Natural killer cell treated with Interleukin-12 subunit alpha and Interleukin-12 subunit beta and Interleukin-15 and Interleukin-18, amount 100 ng/mL, for 72 hours (primary cell): ENCODE measurements around the gene RPGRIP1L. TPM values are rescaled to one million over a fixed set of nuclear protein-coding genes. Genes with fewer than 3 reads are reported as not detected.

ENCODE experiments used
- ATAC-seq, 2 donors: fragments of 150-1000 bp; cut with Tn5 transposase in 1 of 2; sonication (Bioruptor Pico), chemical (Tn5 transposase) in 1 of 2; 2 replicates each; pipeline ENCODE4 v1.10.0; 2021
- DNase-seq: peaks from one replicate; pipeline ENCODE4 v3.0.0; 2022; ENCODE audit warnings: low spot score
- H3K27ac Mint-ChIP-seq, 2 donors: 1 replicate in 1 of 2; 2 replicates in 1 of 2; pipeline ENCODE4 v1.8.0; 2022; ENCODE audit warnings: mixed read lengths in 2 of 2, mild to moderate bottlenecking in 1 of 2, moderate library complexity in 1 of 2
- H3K27me3 Mint-ChIP-seq, 2 donors: 1 replicate in 1 of 2; 2 replicates in 1 of 2; pipeline ENCODE4 v1.8.0; 2022; ENCODE audit warnings: mixed read lengths in 2 of 2
- H3K36me3 Mint-ChIP-seq: one replicate; pipeline ENCODE4 v1.8.0; 2022; ENCODE audit warnings: mixed read lengths
- H3K4me1 Mint-ChIP-seq, 2 donors: 1 replicate in 1 of 2; 2 replicates in 1 of 2; pipeline ENCODE4 v1.8.0; 2022; ENCODE audit warnings: low read depth in 2 of 2, mixed read lengths in 2 of 2, mild to moderate bottlenecking in 1 of 2
- H3K4me3 Mint-ChIP-seq: one replicate; pipeline ENCODE4 v1.8.0; 2022; ENCODE audit warnings: mixed read lengths
- H3K9me3 Mint-ChIP-seq: 2 replicates; pipeline ENCODE4 v1.8.0; 2022; ENCODE audit warnings: mixed read lengths
- total RNA-seq, 2 donors: library from RNA; stranded (reverse); gene quantifications; one replicate each; pipeline ENCODE4 v1.2.3, GENCODE V29; 2022

Gene RPGRIP1L
- total RNA-seq, 2 donors from 2014 or later: 7.6 to 7.8 TPM

DNA sequence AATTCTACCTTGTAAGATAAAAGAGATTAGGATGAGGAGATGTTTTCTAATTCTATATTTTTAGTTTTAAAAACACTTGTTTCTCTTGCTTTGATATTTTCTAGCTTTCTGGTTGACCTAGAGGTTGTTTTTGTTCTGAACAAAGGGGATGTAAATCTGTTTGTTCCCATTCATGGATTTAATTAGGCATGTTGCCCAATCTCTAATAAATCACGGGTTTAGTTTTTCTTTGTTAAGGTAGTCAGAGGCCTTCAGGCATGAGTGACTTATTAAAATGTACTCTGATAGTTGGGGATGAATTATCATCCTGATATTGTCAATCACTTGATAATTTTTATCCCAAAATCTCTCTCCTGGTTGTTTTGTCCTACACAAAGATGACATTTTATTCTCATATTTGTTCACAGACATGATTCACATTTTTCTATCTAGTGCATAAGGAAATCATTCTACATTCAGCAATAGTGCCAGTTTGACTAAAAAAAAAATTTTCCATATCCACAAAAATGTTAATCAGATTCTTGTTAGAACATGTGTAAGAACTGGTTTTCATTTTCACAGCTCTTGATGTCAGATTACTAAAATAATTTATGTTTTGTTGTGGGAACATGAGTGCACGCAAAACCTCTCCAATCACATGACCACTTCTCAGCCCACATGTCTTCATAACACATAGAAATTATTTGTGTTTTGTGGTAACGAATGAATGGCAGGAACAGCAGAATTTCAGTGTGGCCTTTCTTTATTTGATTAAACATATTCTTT is 105.0 kb downstream of the RPGRIP1L start:
- peaks cover 0 to 3% of the 10 kb centered on the region in 2 donors for H3K4me1 Mint-ChIP-seq
- no peak for DNase-seq
- ATAC-seq: no peak
- no peak overlapping the region for H3K27ac Mint-ChIP-seq
- H3K4me3 Mint-ChIP-seq: no peak overlapping the region
- H3K9me3 Mint-ChIP-seq: peaks cover 3% of the 10 kb centered on the region
- peaks cover 9 to 15% of the 10 kb centered on the region in 2 donors for H3K27me3 Mint-ChIP-seq
- peaks cover 4% of the 10 kb centered on the region for H3K36me3 Mint-ChIP-seq

DNA sequence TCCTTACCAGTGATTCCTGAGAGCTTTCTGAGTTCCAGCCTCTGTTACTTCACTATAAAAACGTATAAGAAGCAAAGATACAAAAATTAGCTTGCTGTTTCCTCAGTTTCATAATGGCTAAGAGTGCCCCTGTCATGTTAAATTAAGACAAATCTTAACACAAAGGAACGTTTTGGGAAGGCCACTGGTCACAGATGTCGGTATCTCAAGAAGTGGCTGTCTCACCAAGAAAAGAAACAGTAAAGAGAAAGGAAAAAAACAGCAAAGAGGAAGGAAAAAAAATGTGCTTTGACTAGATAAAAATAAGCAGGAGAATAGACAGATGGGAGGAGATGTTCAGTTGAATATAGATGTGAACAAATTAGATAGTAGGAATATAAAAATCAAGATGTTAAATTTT is 105.9 kb downstream of the RPGRIP1L start:
- Mint-ChIP-seq H3K36me3 (peaks cover 4% of the 10 kb centered on the region), H3K9me3 (peaks cover 3% of the 10 kb centered on the region), H3K27ac (no peak overlapping the region), H3K4me1 (peaks cover 0 to 3% of the 10 kb centered on the region in 2 donors), H3K27me3 (peaks cover 9 to 15% of the 10 kb centered on the region in 2 donors), H3K4me3 (no peak overlapping the region)
- ATAC-seq (no peak), DNase-seq (no peak)

- Mint-ChIP-seq H3K4me3 (no peak overlapping the region), H3K36me3 (peaks cover 4% of the 10 kb centered on the region), H3K27ac (no peak overlapping the region), H3K4me1 (no peaks in the 10 kb centered on the region), H3K27me3 (peaks cover 10 to 29% of the 10 kb centered on the region in 2 donors), H3K9me3 (no peaks in the 10 kb centered on the region)
- ATAC-seq: no peak
- DNase-seq: no peak
Measured at GRCh38 chr16:53588081-53588648, 115.5 kb downstream of the RPGRIP1L start.

GRCh38 chr16:53583401-53583800 is 120.3 kb downstream of the RPGRIP1L start:
- Mint-ChIP-seq H3K27ac (no peak overlapping the region), H3K4me3 (no peak overlapping the region), H3K27me3 (peaks cover under 1 to 6% of the 10 kb centered on the region in 2 donors), H3K9me3 (no peaks in the 10 kb centered on the region), H3K36me3 (no peaks in the 10 kb centered on the region), H3K4me1 (no peaks in the 10 kb centered on the region)
- no peak for ATAC-seq
- DNase-seq: no peak

DNA sequence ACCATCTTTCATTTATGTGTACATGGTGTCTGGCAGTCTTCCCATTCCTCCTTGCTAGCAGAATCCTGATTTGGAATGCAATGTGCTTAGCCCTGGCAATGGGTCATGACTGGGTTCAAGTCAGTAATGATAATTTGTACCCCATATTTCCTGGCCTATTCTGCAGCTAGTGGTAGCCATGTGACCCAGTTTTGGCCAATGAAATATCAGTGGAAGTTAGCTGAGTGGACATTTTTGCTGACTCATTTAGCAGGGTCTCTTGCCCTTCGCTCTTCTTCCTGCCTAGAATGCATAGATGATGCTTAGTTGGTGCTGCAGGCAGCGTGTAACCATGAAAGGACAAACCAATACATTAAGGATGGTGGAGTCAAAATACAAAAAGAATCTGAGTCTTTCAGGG is 121.9 kb downstream of the RPGRIP1L start:
- H3K27ac Mint-ChIP-seq: no peak overlapping the region
- no peak for ATAC-seq
- no peaks in the 10 kb centered on the region for H3K9me3 Mint-ChIP-seq
- H3K36me3 Mint-ChIP-seq: no peaks in the 10 kb centered on the region
- DNase-seq: no peak
- H3K4me1 Mint-ChIP-seq: no peaks in the 10 kb centered on the region
- no peaks in the 10 kb centered on the region for H3K27me3 Mint-ChIP-seq
- H3K4me3 Mint-ChIP-seq: no peak overlapping the region

GRCh38 chr16:53580038-53580802 is 123.4 kb downstream of the RPGRIP1L start:
- H3K4me1 Mint-ChIP-seq: no peaks in the 10 kb centered on the region
- H3K36me3 Mint-ChIP-seq: no peaks in the 10 kb centered on the region

DNA sequence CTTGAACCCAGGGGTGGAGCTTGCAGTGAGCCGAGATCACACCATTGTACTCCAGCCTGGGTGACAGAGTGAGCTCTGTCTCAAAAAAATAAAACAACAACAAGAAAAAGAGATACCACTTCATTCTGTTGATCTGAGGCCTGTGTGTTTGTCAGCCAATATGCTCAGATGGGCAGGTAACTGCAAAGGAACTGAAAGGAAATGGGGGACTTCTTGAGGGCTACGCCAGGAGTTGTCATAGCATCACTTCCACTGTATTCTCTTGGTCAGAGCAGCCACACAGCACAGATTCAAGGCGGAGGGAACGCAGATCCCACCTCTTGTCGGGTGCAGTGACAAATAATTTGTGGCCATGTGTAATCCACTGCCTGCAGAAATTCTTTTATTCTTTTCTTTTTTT is 126.8 kb downstream of the RPGRIP1L start:
- Mint-ChIP-seq H3K27ac (no peak overlapping the region), H3K4me1 (no peaks in the 10 kb centered on the region), H3K9me3 (no peaks in the 10 kb centered on the region), H3K27me3 (no peaks in the 10 kb centered on the region), H3K4me3 (no peak overlapping the region), H3K36me3 (peaks cover 10% of the 10 kb centered on the region)
- ATAC-seq: no peak
- no peak for DNase-seq

More at GRCh38 chr16:53580038-53580802, 123.4 kb downstream of the RPGRIP1L start:
- no peak for DNase-seq
- peak in 1 of 2 donors; percentile 53 for ATAC-seq
- no peaks in the 10 kb centered on the region for H3K9me3 Mint-ChIP-seq
- H3K27ac Mint-ChIP-seq: no peak overlapping the region
- no peaks in the 10 kb centered on the region for H3K27me3 Mint-ChIP-seq
- H3K4me3 Mint-ChIP-seq: no peak overlapping the region

GRCh38 chr16:53576210-53576609 is 127.4 kb downstream of the RPGRIP1L start:
- no peak for ATAC-seq
- Mint-ChIP-seq H3K27ac (no peak overlapping the region), H3K9me3 (peaks cover 6% of the 10 kb centered on the region), H3K4me1 (no peaks in the 10 kb centered on the region), H3K27me3 (peaks cover 0 to 2% of the 10 kb centered on the region in 2 donors), H3K36me3 (peaks cover 17% of the 10 kb centered on the region), H3K4me3 (no peak overlapping the region)
- no peak for DNase-seq

DNA sequence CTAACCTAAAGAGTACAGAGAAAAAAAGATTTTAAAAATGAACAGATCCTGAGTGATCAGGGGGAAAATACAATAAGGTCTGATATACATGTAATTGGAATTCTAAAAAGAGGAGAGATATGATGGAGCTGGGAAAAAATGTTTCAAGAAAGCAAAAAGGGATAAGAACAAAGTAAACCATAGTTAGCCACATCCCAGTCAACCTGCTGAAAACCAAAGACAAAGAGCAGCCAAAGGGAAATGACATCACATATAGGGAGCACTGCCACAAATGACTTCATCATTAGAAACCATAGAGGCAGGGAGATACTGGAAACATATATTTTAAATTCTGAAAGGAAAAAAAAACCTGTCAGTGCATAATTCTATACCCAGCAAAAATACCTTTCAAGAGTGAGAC is 131.9 kb downstream of the RPGRIP1L start:
- Mint-ChIP-seq H3K4me1 (no peaks in the 10 kb centered on the region), H3K4me3 (no peak overlapping the region), H3K9me3 (peaks cover 10% of the 10 kb centered on the region), H3K27ac (no peak overlapping the region), H3K27me3 (peaks cover 7 to 15% of the 10 kb centered on the region in 2 donors), H3K36me3 (peaks cover 29% of the 10 kb centered on the region)
- ATAC-seq: no peak
- DNase-seq: no peak

- DNase-seq (no peak), ATAC-seq (no peak)
- Mint-ChIP-seq H3K27me3 (peaks cover 7 to 15% of the 10 kb centered on the region in 2 donors), H3K27ac (no peak overlapping the region), H3K36me3 (peaks cover 17% of the 10 kb centered on the region), H3K4me3 (no peak overlapping the region), H3K9me3 (peaks cover 8% of the 10 kb centered on the region), H3K4me1 (peaks cover 0 to 3% of the 10 kb centered on the region in 2 donors)
Measured at GRCh38 chr16:53566552-53567245, 137.0 kb downstream of the RPGRIP1L start.

DNA sequence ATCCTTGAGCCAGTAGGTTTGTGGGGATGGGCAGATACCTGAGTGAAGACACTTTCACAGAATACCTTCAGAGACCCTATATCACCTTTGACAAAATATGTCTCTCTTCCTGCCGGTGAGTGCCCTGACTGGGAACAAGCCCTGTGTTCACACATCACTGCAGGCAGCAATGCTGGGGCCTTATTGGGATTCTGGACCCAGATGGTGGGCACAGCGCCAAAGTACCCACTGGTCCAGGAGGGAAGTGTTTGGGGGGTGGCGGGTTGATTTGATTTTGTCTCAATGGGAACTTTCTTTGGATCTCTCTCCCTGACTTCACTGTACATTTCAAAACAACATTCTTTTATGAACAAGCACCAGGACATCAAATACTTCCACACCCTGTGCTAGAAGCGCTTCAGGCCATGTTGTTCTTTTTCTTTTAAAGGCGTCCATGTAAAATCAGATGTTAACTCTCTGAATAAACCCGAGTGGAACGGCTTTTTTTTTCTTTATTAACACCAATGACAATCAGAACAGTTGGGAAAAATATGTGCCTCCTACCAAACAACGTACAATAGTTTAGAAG is 138.3 kb downstream of the RPGRIP1L start:
- DNase-seq (no peak), ATAC-seq (no peak)
- H3K4me3 Mint-ChIP-seq: no peak overlapping the region
- no peaks in the 10 kb centered on the region for H3K9me3 Mint-ChIP-seq
- peaks cover 4% of the 10 kb centered on the region for H3K36me3 Mint-ChIP-seq
- peaks cover 0 to 3% of the 10 kb centered on the region in 2 donors for H3K4me1 Mint-ChIP-seq
- H3K27ac Mint-ChIP-seq: no peak overlapping the region
- peaks cover 7 to 12% of the 10 kb centered on the region in 2 donors for H3K27me3 Mint-ChIP-seq

DNA sequence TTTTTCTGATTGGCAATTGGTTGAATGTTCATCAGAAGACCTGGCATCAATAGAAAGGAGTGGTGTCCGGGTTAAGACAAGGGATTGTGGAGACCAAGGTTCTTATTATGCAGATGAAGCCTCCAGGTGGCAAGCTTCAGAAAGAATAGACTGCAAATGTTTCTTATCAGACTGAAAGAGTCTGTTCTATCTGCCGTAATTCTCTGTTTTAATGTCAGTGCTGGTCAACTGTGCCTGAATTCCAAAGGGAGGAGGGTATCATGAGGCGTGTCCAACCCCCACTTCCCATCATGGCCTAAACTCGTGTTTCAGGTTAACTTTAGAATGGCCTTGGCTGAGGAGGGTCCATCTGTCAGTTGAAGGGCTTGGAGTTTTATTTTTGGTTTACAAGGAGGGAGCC is 140.2 kb downstream of the RPGRIP1L start:
- ATAC-seq (no peak), DNase-seq (no peak)
- no peaks in the 10 kb centered on the region for H3K9me3 Mint-ChIP-seq
- H3K36me3 Mint-ChIP-seq: no peaks in the 10 kb centered on the region
- H3K27ac Mint-ChIP-seq: no peak overlapping the region
- H3K27me3 Mint-ChIP-seq: peaks cover 7% of the 10 kb centered on the region in 2 donors
- no peak overlapping the region for H3K4me3 Mint-ChIP-seq
- H3K4me1 Mint-ChIP-seq: peaks cover 0 to 3% of the 10 kb centered on the region in 2 donors

- Mint-ChIP-seq H3K9me3 (no peaks in the 10 kb centered on the region), H3K27me3 (no peaks in the 10 kb centered on the region), H3K27ac (no peak overlapping the region), H3K36me3 (no peaks in the 10 kb centered on the region), H3K4me3 (no peak overlapping the region), H3K4me1 (peaks cover 0 to 3% of the 10 kb centered on the region in 2 donors)
- DNase-seq: no peak
- ATAC-seq: no peak
Measured at GRCh38 chr16:53561101-53561888, 142.4 kb downstream of the RPGRIP1L start.
